Astrocyte of the cerebellum (primary cell): ENCODE results near the gene TMPRSS7.
"Not testable (repeated sequence)": the region's sequence is repeated elsewhere in the genome, so short reads cannot be mapped to it uniquely, and the experiment has no call there.

Source experiments
- DNase-seq: peaks from one replicate; pipeline ENCODE4 v3.0.0-alpha.2; 2011; ENCODE audit warnings: low read depth
- H3K4me3 ChIP-seq: 2 replicates; pipeline ENCODE4 v1.5.1; 2011; ENCODE audit warnings: mild to moderate bottlenecking, low read depth, low read length, moderate library complexity
- in situ Hi-C: cut with HindIII; loops from 2 replicates; pipeline ENCODE4 v1.10.0; 2017; ENCODE audit warnings: low sequenced_read_pairs
- TF ChIP-seq, protein P1 (sequence below): IDR thresholded peaks from 2 replicates; pipeline ENCODE4 v1.5.1; 2012; ENCODE audit warnings: low read length, low read depth, moderate library complexity, mild to moderate bottlenecking; ENCODE audit errors: missing control alignments

The TMPRSS7 gene

DNA sequence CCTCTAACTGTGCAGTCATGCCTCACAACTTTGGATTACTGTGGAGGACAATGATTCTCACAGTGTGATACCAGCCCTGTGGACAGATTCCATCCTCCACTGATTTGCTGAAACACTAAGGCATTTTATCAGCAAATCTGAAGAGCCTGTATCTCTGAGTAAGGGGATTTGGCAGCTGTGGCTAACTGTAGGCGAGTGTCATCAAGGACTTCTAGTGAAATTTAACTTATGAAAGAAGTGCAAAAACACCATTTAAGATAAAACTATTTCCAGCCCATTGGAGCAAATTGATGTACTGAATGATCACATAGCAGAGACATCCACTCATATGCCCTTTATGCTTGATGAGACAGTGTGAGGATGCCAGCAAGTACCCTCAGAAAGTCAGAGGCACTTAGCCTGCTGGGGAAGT, 13.9 kb upstream of the TMPRSS7 start:
- no peak overlapping the region for H3K4me3 ChIP-seq
- DNase-seq, result no peak
- TF ChIP-seq, protein P1, sequence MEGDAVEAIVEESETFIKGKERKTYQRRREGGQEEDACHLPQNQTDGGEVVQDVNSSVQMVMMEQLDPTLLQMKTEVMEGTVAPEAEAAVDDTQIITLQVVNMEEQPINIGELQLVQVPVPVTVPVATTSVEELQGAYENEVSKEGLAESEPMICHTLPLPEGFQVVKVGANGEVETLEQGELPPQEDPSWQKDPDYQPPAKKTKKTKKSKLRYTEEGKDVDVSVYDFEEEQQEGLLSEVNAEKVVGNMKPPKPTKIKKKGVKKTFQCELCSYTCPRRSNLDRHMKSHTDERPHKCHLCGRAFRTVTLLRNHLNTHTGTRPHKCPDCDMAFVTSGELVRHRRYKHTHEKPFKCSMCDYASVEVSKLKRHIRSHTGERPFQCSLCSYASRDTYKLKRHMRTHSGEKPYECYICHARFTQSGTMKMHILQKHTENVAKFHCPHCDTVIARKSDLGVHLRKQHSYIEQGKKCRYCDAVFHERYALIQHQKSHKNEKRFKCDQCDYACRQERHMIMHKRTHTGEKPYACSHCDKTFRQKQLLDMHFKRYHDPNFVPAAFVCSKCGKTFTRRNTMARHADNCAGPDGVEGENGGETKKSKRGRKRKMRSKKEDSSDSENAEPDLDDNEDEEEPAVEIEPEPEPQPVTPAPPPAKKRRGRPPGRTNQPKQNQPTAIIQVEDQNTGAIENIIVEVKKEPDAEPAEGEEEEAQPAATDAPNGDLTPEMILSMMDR, result no peak
- in situ Hi-C loops, result no loop called here

DNA sequence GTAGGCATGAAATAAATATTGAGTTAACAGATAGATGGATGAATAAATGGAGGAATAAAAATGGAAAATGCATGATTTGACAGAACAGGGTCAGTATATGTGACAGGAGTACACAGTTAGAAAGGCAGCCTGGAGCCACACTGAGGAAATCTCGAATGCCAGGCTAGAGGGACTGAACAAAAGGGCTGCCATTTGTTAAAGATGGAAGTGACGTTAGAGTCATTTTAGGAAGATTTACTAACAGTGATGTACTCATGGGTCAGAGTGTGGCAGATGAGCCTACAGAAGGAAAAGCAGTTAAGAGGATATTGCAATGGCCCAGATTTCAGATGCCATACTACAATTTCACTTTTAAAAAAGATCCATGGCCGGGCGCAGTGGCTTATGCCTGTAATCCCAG, 7.4 kb upstream of the TMPRSS7 start:
- no peak for DNase-seq
- no peak overlapping the region for H3K4me3 ChIP-seq
- in situ Hi-C loops, result no loop called here
- TF ChIP-seq, protein P1, result no peak

DNA sequence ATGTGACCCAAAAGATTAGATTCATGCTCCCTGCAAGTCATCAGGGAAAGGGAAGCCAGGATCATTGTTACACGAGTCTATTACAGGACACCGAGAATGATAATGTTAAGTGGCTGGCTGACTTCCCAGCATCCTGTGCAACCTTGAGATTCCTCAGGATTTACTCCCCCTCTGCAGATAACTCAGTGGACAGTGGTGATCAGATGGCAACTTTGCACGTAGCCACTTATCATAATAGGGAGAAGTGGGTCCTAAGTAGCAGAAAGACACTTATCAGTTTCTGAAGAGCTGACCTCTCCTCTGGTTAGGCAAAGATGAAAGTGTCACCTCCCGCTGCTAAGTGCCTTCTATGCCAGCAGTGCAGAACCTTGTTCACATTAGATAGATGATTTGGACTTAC, 6.7 kb upstream of the TMPRSS7 start:
- in situ Hi-C loops, result no loop called here
- TF ChIP-seq, protein P1, result no peak

DNA sequence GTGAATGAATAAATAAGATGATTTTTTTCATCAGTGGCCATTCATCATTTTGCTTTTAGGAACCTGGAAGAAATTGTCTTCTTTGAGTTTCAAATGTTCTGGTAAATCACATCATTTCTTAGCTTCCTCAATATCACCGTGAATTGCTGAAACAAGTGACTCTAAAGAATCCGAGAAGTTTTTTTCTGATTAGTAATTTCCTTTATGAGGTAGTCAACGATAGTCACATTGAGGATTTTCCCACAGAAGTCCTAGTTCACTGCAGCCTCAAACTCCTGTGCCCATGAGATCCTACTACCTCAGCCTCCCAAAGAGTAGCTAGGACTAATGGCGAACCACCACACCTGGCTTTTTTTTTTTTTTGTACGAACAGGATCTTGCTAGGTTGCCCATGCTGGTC, 3.6 kb upstream of the TMPRSS7 start:
- DNase-seq, result no peak
- H3K4me3 ChIP-seq, result no peak overlapping the region
- in situ Hi-C loops, result no loop called here
- TF ChIP-seq, protein P1, result no peak

More for the DNA sequence above, 6.7 kb upstream of the TMPRSS7 start:
- no peak for DNase-seq
- H3K4me3 ChIP-seq, result no peak overlapping the region

DNA sequence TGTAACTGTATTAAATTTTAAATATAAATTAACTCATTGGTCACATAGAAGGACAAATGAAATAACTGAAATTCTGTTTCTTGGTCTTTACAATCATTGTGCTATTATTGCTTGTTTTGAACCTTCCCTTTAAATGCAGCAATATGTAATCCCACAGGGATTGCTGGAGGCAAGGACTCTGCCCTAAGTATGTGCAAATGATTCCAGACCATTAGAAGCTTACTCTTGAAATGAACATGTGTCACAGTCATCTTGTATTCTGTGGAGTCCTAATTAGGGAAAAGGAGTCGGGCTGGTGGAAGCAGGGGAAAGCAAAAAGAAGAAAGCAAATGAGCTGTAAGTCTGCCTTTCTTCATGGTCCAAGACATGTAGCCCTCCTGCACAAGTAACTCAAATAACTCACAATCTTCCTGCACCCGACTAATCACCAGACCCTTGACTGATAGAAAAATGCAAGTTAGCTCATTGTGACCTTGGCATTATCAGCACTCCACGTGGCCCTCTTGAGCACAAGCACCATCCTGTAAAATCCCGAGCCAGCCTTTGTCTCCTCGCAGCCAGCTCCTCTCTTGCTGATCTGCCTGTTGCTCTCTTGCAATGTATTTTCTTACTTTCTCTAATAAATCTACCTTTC, 2.3 kb upstream of the TMPRSS7 start:
- no peak for DNase-seq
- in situ Hi-C loops, result no loop called here
- TF ChIP-seq, protein P1, result no peak
- H3K4me3 ChIP-seq, result no peak overlapping the region

DNA sequence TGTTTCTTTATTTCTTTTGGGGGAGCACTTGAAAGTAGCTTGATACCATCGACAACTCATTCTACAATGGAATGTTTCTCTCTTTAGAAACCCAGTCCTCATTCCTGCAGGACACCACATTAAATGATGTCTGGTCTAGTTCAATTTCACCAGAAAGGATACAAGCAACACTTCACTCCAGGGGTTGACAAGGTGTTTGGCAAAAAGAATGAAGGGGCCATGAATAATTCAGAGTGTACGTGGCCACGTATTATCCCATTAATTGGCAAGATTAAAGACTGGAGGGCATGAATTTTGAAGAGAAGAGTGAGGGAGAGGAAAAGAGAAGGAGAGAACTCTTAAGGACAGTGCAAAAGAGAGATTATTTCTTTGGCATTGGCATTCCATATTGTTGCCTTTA, 705 bp downstream of the TMPRSS7 start:
- no peak for DNase-seq
- TF ChIP-seq, protein P1, result no peak
- H3K4me3 ChIP-seq, result no peak overlapping the region
- in situ Hi-C loops, result no loop called here

DNA sequence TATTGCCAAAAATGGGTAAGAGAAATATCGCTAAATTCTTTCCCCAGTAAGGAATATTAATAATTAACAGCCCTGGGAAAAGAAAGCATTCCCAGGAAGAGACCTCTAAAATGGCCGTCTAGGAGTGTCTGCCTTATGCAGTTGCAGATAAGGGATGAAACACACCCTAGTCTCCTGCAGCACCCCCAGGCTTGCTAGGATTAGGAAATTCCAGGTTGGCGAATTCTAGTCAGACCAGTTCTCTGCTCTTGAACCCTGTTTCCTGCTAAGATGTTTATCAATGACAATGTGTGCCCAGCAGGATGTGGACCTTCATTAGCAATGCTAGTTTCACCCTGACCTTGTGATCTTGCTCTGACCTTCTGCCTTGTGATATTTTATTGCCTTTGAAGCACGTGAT, 2.7 kb downstream of the TMPRSS7 start:
- H3K4me3 ChIP-seq, in situ Hi-C loops, DNase-seq: not testable (repeated sequence)
